GM18867 (cell line): ENCODE results near the gene NDUFS2.
"Not testable (repeated sequence)": the region's sequence is repeated elsewhere in the genome, so short reads cannot be mapped to it uniquely, and the experiment has no call there.

Experiments used
- ATAC-seq: cut with Tn5 transposase; IDR thresholded peaks from one replicate; pipeline ENCODE4 v1.9.1; 2021; ENCODE audit warnings: mild to moderate bottlenecking, moderate library complexity; ENCODE audit not compliant: unreplicated experiment

NDUFS2 gene

GRCh38 chr1:161242313-161242712 lies 40.1 kb downstream of the NDUFS2 start:
- ATAC-seq, result no peak

GRCh38 chr1:161244888-161245287 lies 42.7 kb downstream of the NDUFS2 start:
- ATAC-seq, result no peak

GRCh38 chr1:161250100-161250499 lies 47.9 kb downstream of the NDUFS2 start:
- ATAC-seq, result not testable (repeated sequence)

GRCh38 chr1:161250829-161251228 lies 48.7 kb downstream of the NDUFS2 start:
- no peak for ATAC-seq

- no peak for ATAC-seq
Measured at GRCh38 chr1:161251579-161251978, 49.4 kb downstream of the NDUFS2 start.

- not testable (repeated sequence) for ATAC-seq
Measured at GRCh38 chr1:161255302-161255701, 53.1 kb downstream of the NDUFS2 start.

- not testable (repeated sequence) for ATAC-seq
Measured at GRCh38 chr1:161255955-161256520, 53.9 kb downstream of the NDUFS2 start.

- ATAC-seq, result not testable (repeated sequence)
Measured at GRCh38 chr1:161257109-161257508, 54.9 kb downstream of the NDUFS2 start.

- ATAC-seq, result no peak
Measured at GRCh38 chr1:161258439-161259344, 56.5 kb downstream of the NDUFS2 start, which contains the start of gene PCP4L1. PCP4L1 (plus strand) TSS chr1:161258745; CDS start chr1:161258975, 230 bp downstream.

GRCh38 chr1:161259345-161259702 lies 57.2 kb downstream of the NDUFS2 start:
- no peak for ATAC-seq

GRCh38 chr1:161259765-161260164 lies 57.6 kb downstream of the NDUFS2 start:
- no peak for ATAC-seq

- no peak for ATAC-seq
Measured at GRCh38 chr1:161260376-161261260, 58.5 kb downstream of the NDUFS2 start.

- ATAC-seq, result no peak
Measured at GRCh38 chr1:161261261-161262235, 59.4 kb downstream of the NDUFS2 start.
